Endothelial cell of umbilical vein (primary cell): ENCODE results near the gene SUFU.

Experiments
- CTCF ChIP-seq, 2 donors: IDR thresholded peaks; 1 replicate in 1 of 2; 2 replicates in 1 of 2; pipeline ENCODE4 v1.5.1; 2011; ENCODE audit warnings: low read length in 2 of 2, mild to moderate bottlenecking in 2 of 2, moderate library complexity in 2 of 2, control low read depth in 1 of 2, inconsistent platforms in 1 of 2, low read depth in 1 of 2; ENCODE audit not compliant: insufficient read depth in 1 of 2; ENCODE audit errors: extremely low read depth in 1 of 2
- EZH2 ChIP-seq: IDR thresholded peaks from 2 replicates; pipeline ENCODE4 v1.6.1; 2012; ENCODE audit warnings: borderline replicate concordance, low read depth, mild to moderate bottlenecking, moderate library complexity, low read length, inconsistent platforms; ENCODE audit not compliant: severe bottlenecking
- JUN ChIP-seq: IDR thresholded peaks from 2 replicates; pipeline ENCODE4 v1.6.1; 2011; ENCODE audit warnings: borderline replicate concordance, low read depth; ENCODE audit not compliant: insufficient read length, insufficient read depth
- MAX ChIP-seq: IDR thresholded peaks from 2 replicates; pipeline ENCODE4 v1.6.1; 2011; ENCODE audit not compliant: insufficient read depth, insufficient read length
- POLR2A ChIP-seq: IDR thresholded peaks from 2 replicates; pipeline ENCODE4 v1.6.1; 2012; ENCODE audit warnings: low read depth, mild to moderate bottlenecking, control low read depth, low read length

- TF ChIP-seq EZH2 (no peak), MAX (no peak), CTCF (IDR thresholded peaks at IDR 0.05; ENCODE audit: extremely low read depth in 1 of 2, insufficient read depth in 1 of 2, low read depth in 1 of 2, low read length in 2 of 2) (no peak), JUN (no peak), POLR2A (no peak)
These were observed 43.0 kb downstream of the SUFU start for GRCh38 chr10:102546606-102547320.
